NT2/D1 (cell line): ENCODE measurements around the gene UBR2.
"Not testable (repeated sequence)": the region's sequence is repeated elsewhere in the genome, so short reads cannot be mapped to it uniquely, and the experiment has no call there.

ENCODE experiments used
- DNase-seq: peaks from one replicate; pipeline ENCODE4 v3.0.0-alpha.2; 2011; ENCODE audit warnings: low read depth, low spot score
- H3K27me3 ChIP-seq: 2 replicates; pipeline ENCODE4 v1.6.0; 2011; ENCODE audit warnings: mild to moderate bottlenecking; ENCODE audit not compliant: insufficient read length, insufficient read depth
- H3K36me3 ChIP-seq: 2 replicates; pipeline ENCODE4 v1.6.1; 2011; ENCODE audit warnings: mild to moderate bottlenecking, low read length, mixed read lengths; ENCODE audit not compliant: insufficient read depth, insufficient read length
- H3K4me1 ChIP-seq: 2 replicates; pipeline ENCODE4 v1.5.1; 2011; ENCODE audit not compliant: insufficient read depth, insufficient read length
- H3K4me3 ChIP-seq: 2 replicates; pipeline ENCODE4 v1.5.1; 2011; ENCODE audit warnings: low read depth; ENCODE audit not compliant: insufficient read length
- H3K9ac ChIP-seq: 2 replicates; pipeline ENCODE4 v1.6.0; 2011; ENCODE audit warnings: low read depth; ENCODE audit not compliant: insufficient read length
- H3K9me3 ChIP-seq: 2 replicates; pipeline ENCODE4 v1.5.1; 2011; ENCODE audit warnings: mild to moderate bottlenecking, low read length; ENCODE audit not compliant: insufficient read depth
- SUZ12 ChIP-seq: IDR thresholded peaks from 2 replicates; pipeline ENCODE4 v1.6.1; 2011; ENCODE audit not compliant: insufficient read length, insufficient read depth; ENCODE audit errors: extremely low read depth
- YY1 ChIP-seq: IDR thresholded peaks from 2 replicates; pipeline ENCODE4 v1.6.1; 2011; ENCODE audit not compliant: insufficient read length, insufficient read depth
- ZNF274 ChIP-seq: IDR thresholded peaks from 2 replicates; pipeline ENCODE4 v1.6.1; 2011; ENCODE audit warnings: mild to moderate bottlenecking, low read depth, low read length

UBR2 gene

GRCh38 chr6:42561986-42562385 lies 1.8 kb upstream of the UBR2 start:
- no peak for TF ChIP-seq ZNF274
- TF ChIP-seq YY1 = no peak
- TF ChIP-seq SUZ12 = no peak
- Histone ChIP-seq H3K9ac (no peak overlapping the region), H3K9me3 (no peaks in the 10 kb centered on the region), H3K27me3 (no peaks in the 10 kb centered on the region), H3K4me1 (no peaks in the 10 kb centered on the region), H3K36me3 (peaks cover 3% of the 10 kb centered on the region), H3K4me3 (no peak overlapping the region)
- DNase-seq = no peak

GRCh38 chr6:42562788-42563405 lies 932 bp upstream of the UBR2 start:
- Histone ChIP-seq H3K9me3 (no peaks in the 10 kb centered on the region), H3K4me3 (no peak overlapping the region), H3K9ac (no peak overlapping the region), H3K27me3 (no peaks in the 10 kb centered on the region), H3K36me3 (peaks cover 5% of the 10 kb centered on the region), H3K4me1 (no peaks in the 10 kb centered on the region)
- no peak for TF ChIP-seq ZNF274
- TF ChIP-seq SUZ12 = no peak
- no peak for TF ChIP-seq YY1
- no peak for DNase-seq

GRCh38 chr6:42564506-42564825 lies 637 bp downstream of the UBR2 start:
- TF ChIP-seq ZNF274 = no peak
- no peak for TF ChIP-seq YY1
- no peak for TF ChIP-seq SUZ12
- no peaks in the 10 kb centered on the region for H3K27me3 ChIP-seq
- H3K9ac ChIP-seq = peak overlapping the region; percentile 93
- H3K4me1 ChIP-seq = no peaks in the 10 kb centered on the region
- peak overlapping the region; percentile 87 for H3K4me3 ChIP-seq
- DNase-seq = no peak
- H3K36me3 ChIP-seq = peaks cover 6% of the 10 kb centered on the region
- H3K9me3 ChIP-seq = no peaks in the 10 kb centered on the region

- no peak for DNase-seq
- Histone ChIP-seq H3K36me3 (peaks cover 6% of the 10 kb centered on the region), H3K27me3 (no peaks in the 10 kb centered on the region), H3K4me1 (no peaks in the 10 kb centered on the region), H3K4me3 (no peak overlapping the region), H3K9ac (no peak overlapping the region), H3K9me3 (no peaks in the 10 kb centered on the region)
- TF ChIP-seq ZNF274 = no peak
- TF ChIP-seq SUZ12 = no peak
- TF ChIP-seq YY1 = no peak
Measured at GRCh38 chr6:42565823-42566613, 2.2 kb downstream of the UBR2 start.

- no peaks in the 10 kb centered on the region for H3K9me3 ChIP-seq
- no peaks in the 10 kb centered on the region for H3K4me1 ChIP-seq
- H3K4me3 ChIP-seq = no peak overlapping the region
- H3K27me3 ChIP-seq = no peaks in the 10 kb centered on the region
- no peak for DNase-seq
- TF ChIP-seq ZNF274 (no peak), YY1 (no peak), SUZ12 (no peak)
- H3K9ac ChIP-seq = no peak overlapping the region
- H3K36me3 ChIP-seq = peaks cover 6% of the 10 kb centered on the region
Measured at GRCh38 chr6:42566614-42567208, 2.9 kb downstream of the UBR2 start.

- H3K9ac ChIP-seq, H3K27me3 ChIP-seq, H3K4me1 ChIP-seq, H3K36me3 ChIP-seq, H3K9me3 ChIP-seq, DNase-seq, H3K4me3 ChIP-seq: not testable (repeated sequence)
Measured at GRCh38 chr6:42567237-42567636, 3.4 kb downstream of the UBR2 start.

- Histone ChIP-seq H3K36me3 (peaks cover 14% of the 10 kb centered on the region), H3K9me3 (no peaks in the 10 kb centered on the region), H3K9ac (no peak overlapping the region), H3K4me1 (no peaks in the 10 kb centered on the region), H3K4me3 (no peak overlapping the region), H3K27me3 (no peaks in the 10 kb centered on the region)
- TF ChIP-seq ZNF274 (no peak), YY1 (no peak), SUZ12 (no peak)
- DNase-seq = no peak
Measured at GRCh38 chr6:42569102-42570028, 5.5 kb downstream of the UBR2 start.
